Hepatocyte (in vitro differentiated cells): ENCODE results near the gene PLD2.

ENCODE experiments used
- CTCF ChIP-seq: fragments of 200-600 bp; sonication (generic); IDR thresholded peaks from 2 replicates; pipeline ENCODE4 v1.5.1; 2016; ENCODE audit warnings: antibody characterized with exemption, mild to moderate bottlenecking; ENCODE audit not compliant: poor library complexity
- EZH2 ChIP-seq: fragments of 200-600 bp; sonication (generic); IDR thresholded peaks from 2 replicates; pipeline ENCODE4 v1.6.1; 2016; ENCODE audit warnings: antibody characterized with exemption, mild to moderate bottlenecking, borderline replicate concordance

DNA sequence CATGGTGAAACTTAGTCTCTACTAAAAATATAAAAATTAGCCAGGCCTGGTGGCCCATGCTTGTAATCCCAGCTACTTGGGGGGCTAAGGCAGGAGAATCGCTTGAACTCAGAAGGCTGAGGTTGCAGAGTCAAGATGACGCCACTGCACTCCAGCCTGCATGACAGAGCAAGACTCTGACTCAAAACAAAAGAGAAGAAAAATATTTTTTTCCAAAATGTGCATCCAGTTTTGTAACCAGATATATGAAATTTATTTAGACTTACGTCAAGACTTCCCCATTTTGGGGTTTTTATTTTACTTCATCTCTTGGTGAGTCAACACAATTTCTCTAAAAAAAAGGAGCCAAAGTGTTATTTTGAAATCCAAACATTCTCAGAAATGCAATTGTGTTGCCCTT lies 40.8 kb upstream of the PLD2 start:
- TF ChIP-seq CTCF = no peak
- TF ChIP-seq EZH2 = no peak
